GM19023 (cell line): ENCODE results near the gene AGBL4.

Experiments
- ATAC-seq: cut with Tn5 transposase; IDR thresholded peaks from one replicate; pipeline ENCODE4 v1.9.1; 2021; ENCODE audit warnings: mild to moderate bottlenecking, moderate library complexity; ENCODE audit not compliant: unreplicated experiment

AGBL4 gene

GRCh38 chr1:48693674-48694320 lies 1330.0 kb downstream of the AGBL4 start:
- ATAC-seq, result no peak

- ATAC-seq, result no peak
Observed at GRCh38 chr1:48693180-48693579, 1330.6 kb downstream of the AGBL4 start.

DNA sequence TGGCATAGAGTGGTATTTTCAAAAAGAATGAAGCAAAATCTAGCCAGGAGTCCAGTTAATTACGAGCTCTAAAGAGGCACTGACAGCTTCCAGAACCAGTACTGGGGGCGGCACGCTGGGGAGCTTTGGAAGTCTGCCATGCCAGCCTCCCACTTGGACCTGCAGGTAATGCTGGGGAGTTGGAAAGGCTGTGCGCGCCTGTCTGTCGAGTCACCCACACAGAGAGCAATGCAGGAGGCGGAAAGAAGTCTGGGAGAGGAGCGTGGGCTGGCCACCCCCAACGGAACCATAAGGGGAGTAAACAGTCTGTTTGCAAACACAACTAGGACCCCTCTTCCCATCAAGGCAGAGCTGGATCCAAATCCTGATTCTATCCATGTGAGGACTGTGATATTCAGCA lies 1331.5 kb downstream of the AGBL4 start:
- ATAC-seq, result no peak

DNA sequence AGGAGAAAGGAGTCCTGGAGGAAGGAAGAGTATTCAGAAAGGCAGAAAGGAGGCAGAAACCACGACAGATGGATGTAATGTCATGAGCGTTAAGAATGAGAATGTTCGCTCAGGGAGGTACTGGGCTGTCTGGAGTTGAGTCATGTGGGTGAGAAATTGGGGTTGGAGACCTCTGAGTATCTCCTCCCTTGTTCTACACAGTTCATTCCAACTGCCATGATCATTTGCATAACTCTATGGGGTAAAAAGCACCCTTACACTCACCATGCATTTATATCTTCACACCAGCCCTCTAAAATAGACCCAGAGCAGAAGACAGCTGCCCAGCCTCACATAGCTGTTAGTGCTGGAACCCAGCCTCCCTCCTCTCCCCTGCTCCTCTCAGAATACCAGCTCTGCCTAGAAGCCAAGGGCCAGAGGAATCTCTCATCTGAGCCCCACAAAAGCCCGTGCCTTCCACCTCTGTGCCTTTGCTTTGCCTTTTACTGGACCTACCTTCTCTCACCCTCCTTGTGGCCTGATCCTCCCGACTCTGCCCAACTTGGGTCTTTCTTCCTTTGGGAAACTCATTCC lies 1332.2 kb downstream of the AGBL4 start:
- peak; percentile 57 for ATAC-seq

GRCh38 chr1:48688102-48688760 lies 1335.5 kb downstream of the AGBL4 start:
- peak; percentile 55 for ATAC-seq

DNA sequence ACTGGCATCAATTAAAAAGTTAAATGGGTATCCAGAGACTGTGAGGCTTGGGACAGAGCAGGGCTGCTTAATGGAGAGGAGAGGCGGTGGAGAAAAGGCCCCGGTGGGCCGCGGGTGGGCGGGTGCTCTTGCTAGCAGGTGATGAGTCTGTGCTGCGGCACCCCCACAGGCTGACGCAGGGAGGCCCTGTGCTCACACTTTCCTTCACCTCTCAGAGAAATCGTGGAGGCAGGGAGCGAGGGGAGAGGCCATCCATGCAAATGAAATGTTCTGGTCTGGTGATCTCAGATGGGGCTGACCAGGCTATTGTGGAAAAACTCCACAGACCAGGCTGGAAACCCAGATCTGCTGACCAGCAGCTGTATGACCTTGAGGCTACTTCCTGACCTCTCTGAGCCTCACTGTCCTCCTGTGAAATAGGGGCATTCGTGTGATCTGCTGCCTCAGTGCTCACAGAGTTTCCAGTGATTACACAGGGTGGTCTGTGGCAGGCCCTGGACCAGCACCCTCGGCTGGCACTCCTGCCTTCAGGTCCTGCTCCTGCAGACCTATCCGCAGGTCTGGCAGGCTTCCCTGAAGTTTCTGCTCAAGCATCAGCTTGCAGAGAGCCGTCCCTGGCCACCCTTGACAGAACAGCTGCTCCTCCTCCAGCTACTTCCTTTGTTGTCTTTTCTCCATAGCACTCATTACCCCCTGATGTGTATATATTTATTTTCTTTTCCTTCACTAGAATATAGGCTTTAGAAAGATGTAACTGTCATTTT lies 1336.3 kb downstream of the AGBL4 start:
- no peak for ATAC-seq

DNA sequence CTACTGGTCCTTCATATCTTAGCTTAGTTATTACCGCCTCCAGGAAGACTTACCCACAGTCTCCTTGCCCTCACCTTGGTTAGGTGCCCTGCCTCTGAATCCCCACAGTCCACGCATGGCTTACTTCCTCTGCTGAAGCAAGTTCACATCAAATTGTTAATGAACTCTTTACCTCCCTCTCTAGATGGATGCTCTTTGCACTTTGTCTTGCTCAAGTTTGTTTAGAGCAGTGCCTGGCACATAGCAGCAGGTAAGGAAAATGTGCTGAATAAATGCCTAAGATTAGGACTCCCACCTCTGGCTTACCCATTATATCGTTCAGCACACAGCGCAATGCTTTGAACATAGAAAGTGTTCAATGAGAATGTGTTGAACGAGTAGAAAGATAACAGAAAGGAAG lies 1337.6 kb downstream of the AGBL4 start:
- no peak for ATAC-seq

- ATAC-seq, result no peak
Observed at GRCh38 chr1:48684381-48684780, 1339.4 kb downstream of the AGBL4 start.

GRCh38 chr1:48683839-48684238 lies 1339.9 kb downstream of the AGBL4 start:
- no peak for ATAC-seq

DNA sequence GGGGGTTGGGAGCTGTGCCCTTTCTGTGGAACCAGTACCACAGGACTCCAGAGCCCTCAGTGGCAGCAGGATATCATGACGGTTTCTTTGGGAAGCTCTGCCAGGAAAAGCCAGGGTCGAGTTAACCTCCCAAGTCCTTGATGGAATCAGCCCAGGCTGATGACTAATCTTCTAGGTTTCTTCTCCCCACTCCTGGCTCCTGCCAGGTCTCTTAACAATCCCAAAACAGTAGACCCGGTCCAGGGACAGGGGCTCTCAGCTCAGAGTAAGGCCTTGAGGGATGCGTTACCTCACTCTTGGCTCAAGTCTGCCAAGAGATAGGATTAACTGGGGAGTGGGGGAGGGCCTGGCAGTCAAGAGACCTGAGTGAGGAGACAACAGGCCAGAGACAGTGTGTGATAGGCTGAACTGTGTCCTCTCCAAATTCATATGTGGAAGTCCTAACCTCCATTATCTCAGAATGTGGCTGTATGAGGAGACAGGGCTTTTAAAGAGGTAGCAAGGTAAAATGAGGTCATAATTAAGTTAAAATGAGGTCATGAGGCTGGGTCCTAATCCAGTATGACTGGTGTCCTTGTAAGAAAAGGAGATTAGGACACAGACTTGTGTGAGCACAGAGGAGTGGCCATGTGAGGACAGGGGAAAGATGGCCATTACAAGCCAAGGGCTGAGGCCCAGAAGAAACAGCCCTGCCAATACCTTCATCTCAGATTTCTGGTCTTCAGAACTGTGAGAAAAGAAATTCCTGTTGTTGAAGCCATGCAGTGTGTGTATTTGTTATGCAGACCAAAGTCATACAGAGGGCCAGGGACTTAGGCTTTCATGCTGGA lies 1342.1 kb downstream of the AGBL4 start:
- no peak for ATAC-seq

- ATAC-seq, result no peak
Observed at GRCh38 chr1:48680411-48681035, 1343.2 kb downstream of the AGBL4 start.

DNA sequence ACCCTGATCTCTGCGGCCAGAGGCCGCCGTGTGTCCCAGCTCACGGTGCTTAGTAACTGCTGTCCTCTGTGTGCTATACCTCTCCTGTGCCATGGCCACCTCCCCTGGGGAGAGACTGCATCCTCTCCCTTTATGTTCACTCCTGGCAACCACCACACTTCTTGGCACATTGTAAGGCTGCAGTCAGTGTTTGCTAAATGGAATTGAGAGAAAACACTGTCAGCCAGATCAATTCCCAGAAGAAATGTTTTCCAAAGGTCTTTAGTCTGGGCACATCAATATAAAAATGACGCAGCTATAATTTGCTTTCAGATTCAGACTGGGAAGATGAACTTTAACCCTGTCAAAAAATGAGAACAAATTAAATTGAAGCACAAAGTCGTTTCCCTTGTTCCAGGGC lies 1343.9 kb downstream of the AGBL4 start:
- no peak for ATAC-seq

DNA sequence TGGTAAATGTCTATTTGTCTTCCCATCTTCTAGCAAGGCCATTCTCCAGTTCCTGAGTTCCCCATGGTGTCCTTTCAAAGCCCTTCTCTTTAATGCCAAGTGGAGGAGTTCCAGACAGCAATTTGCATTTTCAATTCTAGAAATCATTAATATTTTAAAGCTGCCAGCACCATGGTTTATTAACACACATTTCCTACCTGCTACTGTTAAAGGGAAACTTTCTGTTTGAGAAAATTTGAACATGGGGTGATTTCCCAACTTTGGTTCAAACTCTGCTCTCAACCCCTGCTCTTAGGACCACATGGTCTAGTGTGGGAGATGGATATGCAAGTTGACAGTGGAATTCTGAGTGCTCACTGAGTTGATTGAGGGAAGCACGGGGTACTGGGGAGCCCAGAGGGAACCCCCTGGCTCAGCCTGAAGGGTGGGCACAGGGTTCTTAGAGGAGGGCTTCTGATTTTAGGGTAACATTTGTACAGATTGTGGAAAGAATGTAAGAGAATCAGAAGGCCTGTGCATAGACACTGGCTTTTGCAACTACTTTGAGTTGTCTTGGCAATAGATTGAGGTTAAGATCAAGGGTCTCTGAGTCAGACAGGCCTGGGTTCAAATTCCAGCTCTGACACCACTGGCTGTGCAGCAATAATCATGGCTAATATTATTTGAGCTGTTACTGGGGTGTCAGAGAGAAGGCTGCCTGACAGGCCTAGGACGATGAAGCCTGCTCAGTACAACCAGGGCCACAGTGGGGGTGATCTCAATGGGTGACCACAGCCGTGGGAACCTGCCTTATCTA lies 1344.8 kb downstream of the AGBL4 start:
- ATAC-seq, result peak; percentile 40

- ATAC-seq, result peak; percentile 54
Observed at GRCh38 chr1:48677306-48678287, 1346.2 kb downstream of the AGBL4 start.

DNA sequence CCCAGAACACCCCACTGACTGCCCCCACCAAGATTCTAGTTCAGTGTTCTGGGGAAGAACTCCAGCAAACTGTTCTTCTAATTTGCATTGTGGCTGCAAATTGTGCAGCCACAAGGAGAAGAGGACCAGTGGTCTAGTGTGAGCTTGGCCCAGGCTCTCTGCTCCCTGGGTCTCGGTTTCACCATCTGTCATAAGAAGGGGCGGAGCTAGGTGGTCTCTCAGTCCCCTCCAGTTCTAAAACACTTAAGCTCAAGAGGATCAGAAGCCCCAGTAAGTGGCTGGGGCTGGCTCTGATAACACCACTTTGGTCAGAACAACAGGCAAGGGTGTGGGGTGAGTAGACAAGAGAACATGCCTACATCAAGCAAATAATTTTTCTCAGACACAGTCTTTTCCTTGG lies 1346.9 kb downstream of the AGBL4 start:
- ATAC-seq, result peak; percentile 38

- ATAC-seq, result no peak
Observed at GRCh38 chr1:48676376-48676775, 1347.4 kb downstream of the AGBL4 start.

GRCh38 chr1:48675251-48675650 lies 1348.5 kb downstream of the AGBL4 start:
- ATAC-seq, result no peak

DNA sequence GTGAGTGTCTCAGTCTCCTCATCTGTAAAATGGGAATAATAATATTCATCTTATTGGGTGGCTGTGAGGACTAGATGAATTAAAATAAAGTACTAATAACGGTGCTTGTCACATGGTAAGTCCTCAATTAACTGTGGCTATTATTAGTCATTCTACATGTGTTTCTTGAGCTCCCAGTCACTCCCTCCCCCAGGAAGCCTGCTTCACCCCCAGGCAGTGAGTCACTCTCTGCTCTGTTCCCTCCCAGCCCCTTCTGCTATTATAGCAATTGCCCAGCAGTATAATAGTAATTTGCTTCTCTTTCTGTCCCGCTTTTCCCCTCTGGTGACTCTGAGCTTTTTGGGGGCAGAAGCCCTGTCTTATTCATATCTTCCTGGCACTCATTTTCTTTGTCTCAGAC lies 1349.1 kb downstream of the AGBL4 start:
- ATAC-seq, result no peak
